Measurements from ENCODE around the gene P2RX6.

Gene P2RX6

GRCh38 chr22:21010426-21011113 is 4.4 kb upstream of the P2RX6 start:
- H3K4me3 ChIP-seq (ENCODE audit: low read depth, low read length) = no peak overlapping the region
- no peak for TF ChIP-seq CTCF (IDR thresholded peaks at IDR 0.05; ENCODE audit: borderline replicate concordance, insufficient read depth, low read depth, low read length)

GRCh38 chr22:21012446-21013407 is 2.2 kb upstream of the P2RX6 start:
- no peak for TF ChIP-seq CTCF (IDR thresholded peaks at IDR 0.05; ENCODE audit: borderline replicate concordance, insufficient read depth, low read depth, low read length)
- no peak overlapping the region for H3K4me3 ChIP-seq (ENCODE audit: low read depth, low read length)

GRCh38 chr22:21013657-21014201 is 1.2 kb upstream of the P2RX6 start:
- no peak for TF ChIP-seq CTCF (IDR thresholded peaks at IDR 0.05; ENCODE audit: borderline replicate concordance, insufficient read depth, low read depth, low read length)
- peak overlapping the region; percentile 15 for H3K4me3 ChIP-seq (ENCODE audit: low read depth, low read length)

GRCh38 chr22:21014202-21014725 is 701 bp upstream of the P2RX6 start:
- H3K4me3 ChIP-seq (ENCODE audit: low read depth, low read length) = peak overlapping the region; percentile 15
- TF ChIP-seq CTCF (IDR thresholded peaks at IDR 0.05; ENCODE audit: borderline replicate concordance, insufficient read depth, low read depth, low read length) = no peak

- H3K4me3 ChIP-seq (ENCODE audit: low read depth, low read length) = no peak overlapping the region
- TF ChIP-seq CTCF (IDR thresholded peaks at IDR 0.05; ENCODE audit: borderline replicate concordance, insufficient read depth, low read depth, low read length) = no peak
Observed at GRCh38 chr22:21015466-21016006, 571 bp downstream of the P2RX6 start.

- no peak for TF ChIP-seq CTCF (IDR thresholded peaks at IDR 0.05; ENCODE audit: borderline replicate concordance, insufficient read depth, low read depth, low read length)
- no peak overlapping the region for H3K4me3 ChIP-seq (ENCODE audit: low read depth, low read length)
Observed at GRCh38 chr22:21016644-21017420, 1.9 kb downstream of the P2RX6 start.

Data from GM12875 (cell line).